Liver (tissue), 9 donors: Measurements from ENCODE around the gene DDIT4. TPM values are rescaled to one million over a fixed set of nuclear protein-coding genes. Genes with fewer than 3 reads are reported as not detected.

ENCODE experiments used
- DNase-seq: peaks from one replicate; pipeline ENCODE4 v3.0.0-alpha.2; 2017; ENCODE audit warnings: low spot score
- H3K27ac ChIP-seq, 2 donors: one replicate each; pipeline ENCODE4 v1.7.0; 2013; ENCODE audit warnings: inconsistent platforms in 2 of 2, low read length in 2 of 2, control low read depth in 1 of 2, low read depth in 1 of 2, mild to moderate bottlenecking in 1 of 2
- H3K27me3 ChIP-seq, 4 donors: one replicate each; pipeline versions ENCODE4 v1.6.1 to v1.7.0; 2013; ENCODE audit warnings: low read length in 3 of 4, inconsistent platforms in 1 of 4, mild to moderate bottlenecking in 1 of 4, moderate library complexity in 1 of 4; ENCODE audit not compliant: control insufficient read depth in 4 of 4, insufficient read depth in 4 of 4
- H3K36me3 ChIP-seq, 4 donors: one replicate each; pipeline versions ENCODE4 v1.6.1 to v1.7.0; 2013; ENCODE audit warnings: low read length in 3 of 4, mild to moderate bottlenecking in 3 of 4, low read depth in 1 of 4, moderate library complexity in 1 of 4; ENCODE audit not compliant: control insufficient read depth in 4 of 4, insufficient read depth in 3 of 4
- H3K4me1 ChIP-seq, 4 donors: one replicate each; pipeline versions ENCODE4 v1.6.1 to v1.7.0; 2013; ENCODE audit warnings: low read length in 3 of 4, mild to moderate bottlenecking in 3 of 4, moderate library complexity in 1 of 4; ENCODE audit not compliant: control insufficient read depth in 4 of 4, insufficient read depth in 4 of 4
- H3K4me3 ChIP-seq, 3 donors: one replicate each; pipeline versions ENCODE4 v1.6.1 to v1.7.0; 2013; ENCODE audit warnings: low read length in 3 of 3, control low read depth in 1 of 3, low read depth in 1 of 3, mild to moderate bottlenecking in 1 of 3
- H3K9ac ChIP-seq, 2 donors: one replicate each; pipeline ENCODE4 v1.7.0; 2013; ENCODE audit warnings: low read length in 2 of 2, mild to moderate bottlenecking in 2 of 2, moderate library complexity in 2 of 2, control low read depth in 1 of 2, low read depth in 1 of 2
- H3K9me3 ChIP-seq, 4 donors: one replicate each; pipeline versions ENCODE4 v1.6.1 to v1.7.0; 2013; ENCODE audit warnings: low read length in 3 of 4; ENCODE audit not compliant: control insufficient read depth in 4 of 4
- ATF3 ChIP-seq: IDR thresholded peaks from 2 replicates; pipeline ENCODE4 v1.6.1; 2016; ENCODE audit warnings: antibody characterized with exemption
- CTCF ChIP-seq: fragments of 150-350 bp; IDR thresholded peaks from 2 replicates; pipeline ENCODE4 v1.5.1; 2017; ENCODE audit warnings: improper control_type of control experiment, low read depth, low read length; ENCODE audit not compliant: missing input control
- EGR1 ChIP-seq, 2 donors: IDR thresholded peaks; 2 replicates each; pipeline ENCODE4 v1.6.1; 2016 to 2018; ENCODE audit warnings: antibody characterized with exemption in 2 of 2, low read depth in 2 of 2
- FOXA2 ChIP-seq: IDR thresholded peaks from 2 replicates; pipeline ENCODE4 v1.6.1; 2016; ENCODE audit warnings: antibody characterized with exemption
- GABPA ChIP-seq, 2 donors: IDR thresholded peaks in 1 of 2; conservative IDR thresholded peaks in 1 of 2; 2 replicates each; pipeline ENCODE4 v1.6.1; 2016; ENCODE audit warnings: antibody characterized with exemption in 2 of 2, mild to moderate bottlenecking in 1 of 2, moderate library complexity in 1 of 2
- HNF4A ChIP-seq, 2 donors: conservative IDR thresholded peaks; 2 replicates each; pipeline ENCODE4 v1.6.1; 2016; ENCODE audit warnings: antibody characterized with exemption in 2 of 2, mild to moderate bottlenecking in 2 of 2
- JUND ChIP-seq, 2 donors: IDR thresholded peaks; 2 replicates each; pipeline ENCODE4 v1.6.1; 2016; ENCODE audit warnings: antibody characterized with exemption in 2 of 2
- MAX ChIP-seq: IDR thresholded peaks from 2 replicates; pipeline ENCODE4 v1.6.1; 2016; ENCODE audit warnings: antibody characterized with exemption
- NR2F2 ChIP-seq: IDR thresholded peaks from 2 replicates; pipeline ENCODE4 v1.6.1; 2016; ENCODE audit warnings: antibody characterized with exemption
- RAD21 ChIP-seq, 2 donors: IDR thresholded peaks; 2 replicates each; pipeline ENCODE4 v1.6.1; 2016; ENCODE audit warnings: antibody characterized with exemption in 2 of 2, mild to moderate bottlenecking in 2 of 2
- REST ChIP-seq: IDR thresholded peaks from 2 replicates; pipeline ENCODE4 v1.6.1; 2016; ENCODE audit warnings: antibody characterized with exemption, mild to moderate bottlenecking
- RXRA ChIP-seq, 2 donors: IDR thresholded peaks; 2 replicates each; pipeline ENCODE4 v1.6.1; 2017 to 2018; ENCODE audit warnings: antibody characterized with exemption in 2 of 2, mild to moderate bottlenecking in 1 of 2
- SP1 ChIP-seq: IDR thresholded peaks from 2 replicates; pipeline ENCODE4 v1.6.1; 2018; ENCODE audit warnings: antibody characterized with exemption, mild to moderate bottlenecking
- TAF1 ChIP-seq: conservative IDR thresholded peaks from 2 replicates; pipeline ENCODE4 v1.6.1; 2016; ENCODE audit warnings: antibody characterized with exemption, mild to moderate bottlenecking
- YY1 ChIP-seq: IDR thresholded peaks from 2 replicates; pipeline ENCODE4 v1.6.1; 2016; ENCODE audit warnings: antibody characterized with exemption, mild to moderate bottlenecking
- ZBTB33 ChIP-seq: IDR thresholded peaks from 2 replicates; pipeline ENCODE4 v1.6.1; 2016; ENCODE audit warnings: antibody characterized with exemption
- WGBS: extraction: QIAGEN DNeasy Blood & Tissue Kit; methylation state at CpG from one replicate; pipeline ENCODE4 v1.1.7; 2013; 5-methylcytosine and 5-hydroxymethylcytosine counted together
- polyA plus RNA-seq, 2 donors: library from polyadenylated mRNA; stranded (reverse) in 1 of 2; unstranded in 1 of 2; fragments of 200-250 nt in 1 of 2; fragments of >200 nt in 1 of 2; fragmentation: Nextera tagmentation in 1 of 2; extraction: Ambion mirVana in 1 of 2; gene quantifications; one replicate each; pipeline versions ENCODE4 v1.2.1 to v1.2.3, GENCODE V29; 2013 to 2015
- total RNA-seq, 2 donors: library from RNA; depleted of rRNA; stranded (reverse); fragments of >200 nt; gene quantifications; one replicate each; pipeline ENCODE4 v1.2.3, GENCODE V29; 2014
- donor health status: healthy.
- donor health status: healthy.
- donor health status: healthy.
- donor health status: healthy.
- donor health status: healthy.

Gene DDIT4
- total and polyA plus RNA-seq, 4 donors: 18.4 to 69.0 (median 43.7) TPM

GRCh38 chr10:72228318-72228751 is 45.4 kb upstream of the DDIT4 start:
- Histone ChIP-seq H3K4me3 (no peak overlapping the region), H3K9ac (peak overlapping the region in 1 of 2 donors; percentile 21), H3K27ac (peak overlapping the region; percentile 44 to 85), H3K27me3 (no peaks in the 10 kb centered on the region), H3K9me3 (no peaks in the 10 kb centered on the region), H3K36me3 (peaks cover 7 to 18% (median 9%) of the 10 kb centered on the region in 4 donors), H3K4me1 (peaks cover 2 to 21% (median 16%) of the 10 kb centered on the region in 4 donors)
- 71% methylated on average over 2 of the region's 2 CpGs for WGBS
- no peak for TF ChIP-seq ATF3
- no peak for TF ChIP-seq ZBTB33
- no peak for TF ChIP-seq SP1
- no peak for TF ChIP-seq CTCF
- TF ChIP-seq RXRA (IDR thresholded peaks at IDR 0.05): no peak
- no peak for TF ChIP-seq HNF4A (conservative IDR thresholded peaks at IDR 0.05)
- TF ChIP-seq NR2F2: no peak
- TF ChIP-seq EGR1 (IDR thresholded peaks at IDR 0.05; ENCODE audit: low read depth in 2 of 2): no peak
- TF ChIP-seq GABPA (IDR thresholded peaks at IDR 0.05 in 1 of 2, conservative IDR thresholded peaks at IDR 0.05 in 1 of 2): no peak
- no peak for DNase-seq

- H3K36me3 ChIP-seq: peaks cover 6 to 28% (median 16%) of the 10 kb centered on the region in 4 donors
- no peaks in the 10 kb centered on the region for H3K27me3 ChIP-seq
- peak overlapping the region in 1 of 2 donors; percentile 7 for H3K9ac ChIP-seq
- H3K27ac ChIP-seq: peak overlapping the region; percentile 60 to 85
- 40% methylated on average over 8 of the region's 8 CpGs for WGBS
- no peaks in the 10 kb centered on the region for H3K9me3 ChIP-seq
- TF ChIP-seq MAX (peak; percentile 58), RXRA (IDR thresholded peaks at IDR 0.05) (peak; percentile 63 to 82), RAD21 (IDR thresholded peaks at IDR 0.05) (peak in 1 of 2 donors; percentile 59), SP1 (peak; percentile 76), ATF3 (peak; percentile 62), HNF4A (conservative IDR thresholded peaks at IDR 0.05) (peak; percentile 50 to 62), YY1 (peak; percentile 58), JUND (IDR thresholded peaks at IDR 0.05) (peak in 1 of 2 donors; percentile 62), CTCF (no peak), FOXA2 (no peak), TAF1 (peak; percentile 22), EGR1 (IDR thresholded peaks at IDR 0.05; ENCODE audit: low read depth in 2 of 2) (no peak), REST (peak; percentile 37), GABPA (IDR thresholded peaks at IDR 0.05 in 1 of 2, conservative IDR thresholded peaks at IDR 0.05 in 1 of 2) (peak in 1 of 2 donors; percentile 17)
- H3K4me1 ChIP-seq: peaks cover 2 to 15% (median 11%) of the 10 kb centered on the region in 4 donors
- H3K4me3 ChIP-seq: no peak overlapping the region
- DNase-seq: no peak
Measured at GRCh38 chr10:72229261-72230251, 44.2 kb upstream of the DDIT4 start.
